GM23338 (cell line): ENCODE data around the gene CACNA2D1. TPM values are rescaled to one million over a fixed set of nuclear protein-coding genes. Genes with fewer than 3 reads are reported as not detected.

Source experiments
- ATAC-seq: fragments of 200-7000 bp; cut with Tn5 transposase; 3 replicates; pipeline ENCODE4 v1.9.1; 2020
- DNase-seq: peaks from one replicate; pipeline ENCODE4 v3.0.0-alpha.2; 2015; ENCODE audit warnings: low spot score
- H2AFZ ChIP-seq: fragments of 200-600 bp; sonication (generic); 2 replicates; pipeline ENCODE4 v1.8.0; 2016; ENCODE audit warnings: antibody characterized with exemption, mild to moderate bottlenecking, moderate library complexity
- H3F3A ChIP-seq: fragments of 200-600 bp; sonication (generic); replicated peaks from 2 replicates; pipeline ENCODE4 v1.8.0; 2017; ENCODE audit warnings: antibody characterized with exemption, mixed run types, low read depth
- H3K27ac ChIP-seq: fragments of 200-600 bp; sonication (generic); 2 replicates; pipeline ENCODE4 v1.6.1; 2016; ENCODE audit warnings: low read depth
- H3K27me3 ChIP-seq: fragments of 200-600 bp; sonication (generic); 2 replicates; pipeline ENCODE4 v1.8.0; 2016; ENCODE audit warnings: mild to moderate bottlenecking, mixed run types, moderate library complexity; ENCODE audit not compliant: insufficient read depth
- H3K36me3 ChIP-seq: fragments of 200-600 bp; sonication (generic); 2 replicates; pipeline ENCODE4 v1.8.0; 2016; ENCODE audit warnings: mild to moderate bottlenecking; ENCODE audit not compliant: insufficient read depth
- H3K4me1 ChIP-seq: fragments of 200-600 bp; sonication (generic); 2 replicates; pipeline ENCODE4 v1.8.0; 2016; ENCODE audit warnings: mild to moderate bottlenecking, moderate library complexity; ENCODE audit not compliant: insufficient read depth
- H3K4me2 ChIP-seq: fragments of 200-600 bp; sonication (generic); 2 replicates; pipeline ENCODE4 v1.7.1; 2017; ENCODE audit warnings: mixed run types
- H3K4me3 ChIP-seq: fragments of 200-600 bp; sonication (generic); 2 replicates; pipeline ENCODE4 v1.6.1; 2016; ENCODE audit warnings: mixed run types
- H3K79me2 ChIP-seq: fragments of 200-600 bp; sonication (generic); replicated peaks from 2 replicates; pipeline ENCODE4 v1.8.0; 2017; ENCODE audit warnings: mild to moderate bottlenecking; ENCODE audit not compliant: insufficient read depth
- H3K9me2 ChIP-seq: fragments of 200-600 bp; sonication (generic); 2 replicates; pipeline ENCODE4 v1.8.0; 2017; ENCODE audit not compliant: insufficient read depth
- H4K20me1 ChIP-seq: fragments of 200-600 bp; sonication (generic); replicated peaks from 2 replicates; pipeline ENCODE4 v1.8.0; 2017; ENCODE audit warnings: mild to moderate bottlenecking; ENCODE audit not compliant: insufficient read depth
- H3K27ac Mint-ChIP-seq: 2 replicates; pipeline ENCODE4 v1.8.0; 2020; ENCODE audit warnings: inconsistent platforms, mild to moderate bottlenecking, moderate library complexity, mixed read lengths
- H3K27me3 Mint-ChIP-seq: 3 replicates; pipeline ENCODE4 v1.8.0; 2022; ENCODE audit warnings: low read depth, mild to moderate bottlenecking, moderate library complexity, mixed read lengths, inconsistent platforms; ENCODE audit not compliant: insufficient read depth, poor library complexity
- H3K36me3 Mint-ChIP-seq: 3 replicates; pipeline ENCODE4 v1.8.0; 2021; ENCODE audit warnings: low read depth, mild to moderate bottlenecking, inconsistent platforms, moderate library complexity, mixed read lengths
- H3K4me1 Mint-ChIP-seq: 3 replicates; pipeline ENCODE4 v1.8.0; 2020; ENCODE audit warnings: mild to moderate bottlenecking, inconsistent platforms, mixed read lengths
- H3K4me3 Mint-ChIP-seq: 3 replicates; pipeline ENCODE4 v1.8.0; 2021; ENCODE audit warnings: moderate library complexity, mild to moderate bottlenecking, inconsistent platforms, mixed read lengths
- H3K9me3 Mint-ChIP-seq: 3 replicates; pipeline ENCODE4 v1.8.0; 2020; ENCODE audit warnings: moderate library complexity, mild to moderate bottlenecking, inconsistent platforms, mixed read lengths
- CREB1 ChIP-seq: fragments of 250-450 bp; sonication (Bioruptor Pico); IDR thresholded peaks from 2 replicates; pipeline ENCODE4 v1.5.0; 2020; ENCODE audit warnings: low read depth, mild to moderate bottlenecking, moderate library complexity
- CTCF ChIP-seq, 2 experiments: fragments of 200-600 bp in 1 of 2; sonication (generic) in 1 of 2; conservative IDR thresholded peaks; 2 replicates each; pipeline versions ENCODE4 v1.5.1 to v1.6.1; 2016 to 2017; ENCODE audit warnings: antibody characterized with exemption in 2 of 2, low read depth in 2 of 2, mild to moderate bottlenecking in 2 of 2, moderate library complexity in 1 of 2
- EZH2 ChIP-seq: fragments of 200-600 bp; sonication (generic); IDR thresholded peaks from one replicate; pipeline ENCODE4 v1.8.0; 2017; ENCODE audit warnings: antibody characterized with exemption, mild to moderate bottlenecking, low read depth; ENCODE audit not compliant: unreplicated experiment
- EZH2phosphoT487 ChIP-seq: fragments of 200-600 bp; sonication (generic); IDR thresholded peaks from one replicate; pipeline ENCODE4 v1.8.1; 2018; ENCODE audit warnings: antibody characterized with exemption; ENCODE audit not compliant: unreplicated experiment
- JUNB ChIP-seq: IDR thresholded peaks from one replicate; pipeline ENCODE4 v1.6.1; 2016; ENCODE audit warnings: antibody characterized with exemption; ENCODE audit not compliant: unreplicated experiment
- NANOG ChIP-seq: IDR thresholded peaks from 2 replicates; pipeline ENCODE4 v1.6.1; 2016; ENCODE audit warnings: antibody characterized with exemption, borderline replicate concordance
- POLR2AphosphoS5 ChIP-seq: IDR thresholded peaks from 2 replicates; pipeline ENCODE4 v1.6.1; 2016; ENCODE audit warnings: antibody characterized with exemption, low read depth
- REST ChIP-seq: IDR thresholded peaks from one replicate; pipeline ENCODE4 v1.6.1; 2018; ENCODE audit warnings: antibody characterized with exemption; ENCODE audit not compliant: unreplicated experiment
- STAT1 ChIP-seq: IDR thresholded peaks from one replicate; pipeline ENCODE4 v1.6.1; 2016; ENCODE audit warnings: antibody characterized with exemption; ENCODE audit not compliant: unreplicated experiment
- ZNF114 ChIP-seq: fragments of 250-450 bp; sonication (Bioruptor Pico); IDR thresholded peaks from 2 replicates; pipeline ENCODE4 v1.5.0; 2020; ENCODE audit warnings: mild to moderate bottlenecking, moderate library complexity
- ZNF331 ChIP-seq: fragments of 250-450 bp; sonication (Bioruptor Pico); IDR thresholded peaks from 2 replicates; pipeline ENCODE4 v1.5.0; 2020; ENCODE audit warnings: low read depth, mild to moderate bottlenecking, moderate library complexity
- polyA plus RNA-seq: library from polyadenylated mRNA; unstranded; fragments of >200 nt; fragmentation: Nextera tagmentation; extraction: Ambion mirVana; gene quantifications from 2 replicates; pipeline ENCODE4 v1.2.1, GENCODE V29; 2016
- total RNA-seq: library from RNA; depleted of rRNA; stranded (reverse); fragments of >200 nt; shearing (Covaris generic); gene quantifications from 2 replicates; pipeline ENCODE4 v1.2.3, GENCODE V29; 2014
- TF ChIP-seq, protein P1 (sequence below): IDR thresholded peaks from 2 replicates; pipeline ENCODE4 v1.6.1; 2016; ENCODE audit warnings: antibody characterized with exemption
- TF ChIP-seq, protein P2 (sequence below): fragments of 250-450 bp; sonication (Bioruptor Pico); IDR thresholded peaks from 2 replicates; pipeline ENCODE4 v1.5.0; 2020; ENCODE audit warnings: mild to moderate bottlenecking, moderate library complexity

Gene CACNA2D1
- total and polyA plus RNA-seq, 2 experiments from 2014 or later: 7.0 to 20.4 TPM

DNA sequence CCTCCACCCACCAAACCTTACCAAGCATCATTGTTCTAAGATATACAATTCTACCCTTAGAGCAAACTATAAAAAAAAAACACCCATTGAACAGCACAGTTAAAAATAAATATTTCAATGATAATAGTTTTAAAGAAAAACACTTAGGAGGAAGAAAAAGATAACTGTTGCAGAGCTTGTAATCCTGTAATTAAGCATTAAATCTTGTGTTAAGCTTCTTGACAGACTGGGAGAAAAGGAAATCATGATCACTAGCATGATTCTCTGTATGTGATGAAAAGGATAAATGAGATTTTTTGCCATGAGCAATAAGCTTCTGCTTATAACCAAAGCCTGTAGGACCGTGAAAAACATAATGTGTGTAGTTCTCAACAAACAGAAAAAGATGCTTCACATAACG, 289.8 kb downstream of the CACNA2D1 start:
- no peaks in the 10 kb centered on the region for H4K20me1 ChIP-seq
- Mint-ChIP-seq H3K36me3 (no peaks in the 10 kb centered on the region), H3K27me3 (no peaks in the 10 kb centered on the region), H3K9me3 (no peaks in the 10 kb centered on the region), H3K27ac (no peak overlapping the region), H3K4me1 (peaks cover 27% of the 10 kb centered on the region), H3K4me3 (no peak overlapping the region)
- H3K27ac ChIP-seq: no peak overlapping the region
- H3K4me3 ChIP-seq: no peak overlapping the region
- no peaks in the 10 kb centered on the region for H3F3A ChIP-seq
- H3K9me2 ChIP-seq: no peaks in the 10 kb centered on the region
- H2AFZ ChIP-seq: no peak overlapping the region
- ATAC-seq (no peak), DNase-seq (no peak)
- no peaks in the 10 kb centered on the region for H3K36me3 ChIP-seq
- H3K4me1 ChIP-seq: peaks cover 15% of the 10 kb centered on the region
- peaks cover 3% of the 10 kb centered on the region; the same call in 1 of the 2 replicates for H3K27me3 ChIP-seq
- no peak overlapping the region for H3K4me2 ChIP-seq
- no peak for TF ChIP-seq CREB1 (CRISPR knock-in tag)
- TF ChIP-seq EZH2phosphoT487: no peak
- TF ChIP-seq CTCF (conservative IDR thresholded peaks at IDR 0.05; ENCODE audit: low read depth in 2 of 2): no peak
- TF ChIP-seq REST: no peak
- no peak for TF ChIP-seq ZNF114 (CRISPR knock-in tag)
- no peak for TF ChIP-seq JUNB
- no peak for TF ChIP-seq NANOG
- no peak for TF ChIP-seq STAT1
- TF ChIP-seq ZNF331: no peak
- TF ChIP-seq POLR2AphosphoS5: no peak
- TF ChIP-seq, protein P1, sequence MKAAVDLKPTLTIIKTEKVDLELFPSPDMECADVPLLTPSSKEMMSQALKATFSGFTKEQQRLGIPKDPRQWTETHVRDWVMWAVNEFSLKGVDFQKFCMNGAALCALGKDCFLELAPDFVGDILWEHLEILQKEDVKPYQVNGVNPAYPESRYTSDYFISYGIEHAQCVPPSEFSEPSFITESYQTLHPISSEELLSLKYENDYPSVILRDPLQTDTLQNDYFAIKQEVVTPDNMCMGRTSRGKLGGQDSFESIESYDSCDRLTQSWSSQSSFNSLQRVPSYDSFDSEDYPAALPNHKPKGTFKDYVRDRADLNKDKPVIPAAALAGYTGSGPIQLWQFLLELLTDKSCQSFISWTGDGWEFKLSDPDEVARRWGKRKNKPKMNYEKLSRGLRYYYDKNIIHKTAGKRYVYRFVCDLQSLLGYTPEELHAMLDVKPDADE: no peak
- TF ChIP-seq EZH2: no peak
- TF ChIP-seq, protein P2, sequence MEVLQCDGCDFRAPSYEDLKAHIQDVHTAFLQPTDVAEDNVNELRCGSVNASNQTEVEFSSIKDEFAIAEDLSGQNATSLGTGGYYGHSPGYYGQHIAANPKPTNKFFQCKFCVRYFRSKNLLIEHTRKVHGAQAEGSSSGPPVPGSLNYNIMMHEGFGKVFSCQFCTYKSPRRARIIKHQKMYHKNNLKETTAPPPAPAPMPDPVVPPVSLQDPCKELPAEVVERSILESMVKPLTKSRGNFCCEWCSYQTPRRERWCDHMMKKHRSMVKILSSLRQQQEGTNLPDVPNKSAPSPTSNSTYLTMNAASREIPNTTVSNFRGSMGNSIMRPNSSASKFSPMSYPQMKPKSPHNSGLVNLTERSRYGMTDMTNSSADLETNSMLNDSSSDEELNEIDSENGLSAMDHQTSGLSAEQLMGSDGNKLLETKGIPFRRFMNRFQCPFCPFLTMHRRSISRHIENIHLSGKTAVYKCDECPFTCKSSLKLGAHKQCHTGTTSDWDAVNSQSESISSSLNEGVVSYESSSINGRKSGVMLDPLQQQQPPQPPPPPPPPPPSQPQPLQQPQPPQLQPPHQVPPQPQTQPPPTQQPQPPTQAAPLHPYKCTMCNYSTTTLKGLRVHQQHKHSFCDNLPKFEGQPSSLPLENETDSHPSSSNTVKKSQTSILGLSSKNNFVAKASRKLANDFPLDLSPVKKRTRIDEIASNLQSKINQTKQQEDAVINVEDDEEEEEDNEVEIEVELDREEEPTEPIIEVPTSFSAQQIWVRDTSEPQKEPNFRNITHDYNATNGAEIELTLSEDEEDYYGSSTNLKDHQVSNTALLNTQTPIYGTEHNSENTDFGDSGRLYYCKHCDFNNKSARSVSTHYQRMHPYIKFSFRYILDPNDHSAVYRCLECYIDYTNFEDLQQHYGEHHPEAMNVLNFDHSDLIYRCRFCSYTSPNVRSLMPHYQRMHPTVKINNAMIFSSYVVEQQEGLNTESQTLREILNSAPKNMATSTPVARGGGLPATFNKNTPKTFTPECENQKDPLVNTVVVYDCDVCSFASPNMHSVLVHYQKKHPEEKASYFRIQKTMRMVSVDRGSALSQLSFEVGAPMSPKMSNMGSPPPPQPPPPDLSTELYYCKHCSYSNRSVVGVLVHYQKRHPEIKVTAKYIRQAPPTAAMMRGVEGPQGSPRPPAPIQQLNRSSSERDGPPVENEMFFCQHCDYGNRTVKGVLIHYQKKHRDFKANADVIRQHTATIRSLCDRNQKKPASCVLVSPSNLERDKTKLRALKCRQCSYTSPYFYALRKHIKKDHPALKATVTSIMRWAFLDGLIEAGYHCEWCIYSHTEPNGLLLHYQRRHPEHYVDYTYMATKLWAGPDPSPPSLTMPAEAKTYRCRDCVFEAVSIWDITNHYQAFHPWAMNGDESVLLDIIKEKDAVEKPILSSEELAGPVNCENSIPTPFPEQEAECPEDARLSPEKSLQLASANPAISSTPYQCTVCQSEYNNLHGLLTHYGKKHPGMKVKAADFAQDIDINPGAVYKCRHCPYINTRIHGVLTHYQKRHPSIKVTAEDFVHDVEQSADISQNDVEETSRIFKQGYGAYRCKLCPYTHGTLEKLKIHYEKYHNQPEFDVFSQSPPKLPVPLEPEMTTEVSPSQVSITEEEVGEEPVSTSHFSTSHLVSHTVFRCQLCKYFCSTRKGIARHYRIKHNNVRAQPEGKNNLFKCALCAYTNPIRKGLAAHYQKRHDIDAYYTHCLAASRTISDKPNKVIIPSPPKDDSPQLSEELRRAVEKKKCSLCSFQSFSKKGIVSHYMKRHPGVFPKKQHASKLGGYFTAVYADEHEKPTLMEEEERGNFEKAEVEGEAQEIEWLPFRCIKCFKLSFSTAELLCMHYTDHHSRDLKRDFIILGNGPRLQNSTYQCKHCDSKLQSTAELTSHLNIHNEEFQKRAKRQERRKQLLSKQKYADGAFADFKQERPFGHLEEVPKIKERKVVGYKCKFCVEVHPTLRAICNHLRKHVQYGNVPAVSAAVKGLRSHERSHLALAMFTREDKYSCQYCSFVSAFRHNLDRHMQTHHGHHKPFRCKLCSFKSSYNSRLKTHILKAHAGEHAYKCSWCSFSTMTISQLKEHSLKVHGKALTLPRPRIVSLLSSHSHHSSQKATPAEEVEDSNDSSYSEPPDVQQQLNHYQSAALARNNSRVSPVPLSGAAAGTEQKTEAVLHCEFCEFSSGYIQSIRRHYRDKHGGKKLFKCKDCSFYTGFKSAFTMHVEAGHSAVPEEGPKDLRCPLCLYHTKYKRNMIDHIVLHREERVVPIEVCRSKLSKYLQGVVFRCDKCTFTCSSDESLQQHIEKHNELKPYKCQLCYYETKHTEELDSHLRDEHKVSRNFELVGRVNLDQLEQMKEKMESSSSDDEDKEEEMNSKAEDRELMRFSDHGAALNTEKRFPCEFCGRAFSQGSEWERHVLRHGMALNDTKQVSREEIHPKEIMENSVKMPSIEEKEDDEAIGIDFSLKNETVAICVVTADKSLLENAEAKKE (CRISPR knock-in tag): no peak
- H3K79me2 ChIP-seq: no peaks in the 10 kb centered on the region
